NK-92 treated with Interleukin-12 subunit alpha and Interleukin-12 subunit beta, amount 100 ng/mL, for 24 hours (cell line): ENCODE data around the gene SLC23A3.
A peak's percentile ranks its signal among the peaks of the same experiment; 100 is the strongest.

ENCODE experiments used
- DNase-seq: peaks from one replicate; lab custom pipeline; 2025; lab: John Stamatoyannopoulos, UW

The SLC23A3 gene, protein sequence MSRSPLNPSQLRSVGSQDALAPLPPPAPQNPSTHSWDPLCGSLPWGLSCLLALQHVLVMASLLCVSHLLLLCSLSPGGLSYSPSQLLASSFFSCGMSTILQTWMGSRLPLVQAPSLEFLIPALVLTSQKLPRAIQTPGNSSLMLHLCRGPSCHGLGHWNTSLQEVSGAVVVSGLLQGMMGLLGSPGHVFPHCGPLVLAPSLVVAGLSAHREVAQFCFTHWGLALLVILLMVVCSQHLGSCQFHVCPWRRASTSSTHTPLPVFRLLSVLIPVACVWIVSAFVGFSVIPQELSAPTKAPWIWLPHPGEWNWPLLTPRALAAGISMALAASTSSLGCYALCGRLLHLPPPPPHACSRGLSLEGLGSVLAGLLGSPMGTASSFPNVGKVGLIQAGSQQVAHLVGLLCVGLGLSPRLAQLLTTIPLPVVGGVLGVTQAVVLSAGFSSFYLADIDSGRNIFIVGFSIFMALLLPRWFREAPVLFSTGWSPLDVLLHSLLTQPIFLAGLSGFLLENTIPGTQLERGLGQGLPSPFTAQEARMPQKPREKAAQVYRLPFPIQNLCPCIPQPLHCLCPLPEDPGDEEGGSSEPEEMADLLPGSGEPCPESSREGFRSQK

GRCh38 chr2:219169930-219170654 is at the start of gene SLC23A3:
TSS of gene SLC23A3 (minus strand) at chr2:219170029. CDS start at chr2:219169984, 45 bp downstream.
- DNase-seq = no peak

GRCh38 chr2:219218732-219219701 is 49.2 kb upstream of the SLC23A3 start, which contains the start of gene ABCB6:
TSS of gene ABCB6 (minus strand) at chr2:219218958. CDS start at chr2:219218673, 285 bp downstream.
- no peak for DNase-seq

GRCh38 chr2:219218217-219218731 is 48.4 kb upstream of the SLC23A3 start:
- DNase-seq = no peak

DNA sequence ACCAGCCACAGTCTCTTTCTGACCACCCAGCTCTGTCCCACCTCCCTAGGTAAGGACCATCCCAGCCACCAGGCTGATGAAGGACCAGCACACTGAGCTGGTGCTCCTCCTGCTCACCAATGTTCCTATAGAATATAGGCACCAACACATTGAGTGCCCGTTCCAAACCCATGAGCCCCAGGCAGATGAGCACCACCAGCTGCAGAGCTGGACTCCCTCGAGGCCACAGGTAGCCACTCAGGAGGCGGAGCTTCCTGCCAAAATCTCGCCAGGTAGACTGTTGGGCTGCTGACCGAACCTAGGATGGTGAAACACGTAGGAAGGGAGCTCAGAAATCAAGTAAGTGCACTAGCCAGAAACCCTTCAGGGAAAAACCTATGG is 46.7 kb upstream of the SLC23A3 start:
- DNase-seq = no peak

GRCh38 chr2:219215871-219216534 is 46.2 kb upstream of the SLC23A3 start:
- DNase-seq = no peak

DNA sequence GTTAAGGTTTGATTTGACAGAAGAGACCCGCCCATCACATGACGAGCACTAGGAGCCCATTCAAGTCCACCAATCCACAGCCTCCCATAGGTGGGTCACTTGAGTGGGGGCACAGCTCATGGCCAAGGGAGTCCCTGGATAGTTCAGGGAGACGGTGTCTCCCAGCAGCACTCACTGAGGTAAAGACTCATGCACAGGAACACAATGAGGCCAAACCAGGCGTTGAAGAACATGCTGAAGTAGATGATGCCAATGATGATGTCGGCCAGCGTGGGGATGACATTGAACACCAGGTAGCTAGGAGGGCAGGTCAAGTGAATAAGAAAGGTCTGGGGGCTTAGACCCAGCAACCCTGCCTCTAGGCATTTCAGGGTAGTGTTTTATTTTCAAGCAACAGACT is 45.0 kb upstream of the SLC23A3 start:
- DNase-seq = no peak

DNA sequence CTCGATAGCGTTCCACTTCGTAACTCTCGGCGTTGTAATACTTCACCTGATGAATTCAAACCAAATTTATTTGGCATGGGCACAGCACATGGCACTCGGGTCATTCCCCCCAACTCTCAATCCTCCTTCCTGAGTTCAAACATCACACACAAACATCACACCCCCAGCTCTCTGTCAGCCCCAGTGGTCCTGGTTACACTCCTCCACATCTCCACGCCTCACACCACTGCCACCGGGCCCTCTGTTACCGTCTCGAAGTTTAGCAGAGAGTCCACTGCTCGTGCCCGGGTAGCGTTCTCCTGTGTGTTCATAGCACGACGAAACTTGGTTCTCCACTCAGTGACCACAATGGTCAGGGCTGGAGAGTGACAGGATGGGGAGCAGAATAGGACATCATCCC is 44.3 kb upstream of the SLC23A3 start:
- no peak for DNase-seq

- no peak for DNase-seq
These were observed 43.8 kb upstream of the SLC23A3 start for GRCh38 chr2:219213486-219214071.

DNA sequence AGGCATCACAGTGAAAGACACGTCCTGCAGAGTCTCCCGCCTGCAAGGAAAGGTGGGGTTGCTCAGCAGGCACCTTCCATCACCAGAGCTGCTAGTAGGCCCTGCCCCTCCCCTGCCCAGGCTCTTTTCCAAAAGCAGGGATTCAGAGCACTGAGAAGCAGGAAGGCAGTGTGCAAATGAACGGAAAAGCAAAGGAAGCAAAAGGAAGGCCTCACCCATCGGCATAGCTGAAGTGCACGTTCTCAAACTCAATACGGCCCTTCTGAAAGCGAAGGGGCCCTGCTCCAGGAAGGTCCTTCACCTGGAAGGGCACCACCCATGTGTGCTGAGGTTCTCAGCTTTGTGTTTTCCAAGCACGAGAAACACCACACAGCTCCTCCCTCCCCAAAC is 43.2 kb upstream of the SLC23A3 start:
- no peak for DNase-seq

GRCh38 chr2:219210886-219211362 is 41.1 kb upstream of the SLC23A3 start:
- no peak for DNase-seq

GRCh38 chr2:219210196-219210885 is 40.5 kb upstream of the SLC23A3 start:
- no peak for DNase-seq

DNA sequence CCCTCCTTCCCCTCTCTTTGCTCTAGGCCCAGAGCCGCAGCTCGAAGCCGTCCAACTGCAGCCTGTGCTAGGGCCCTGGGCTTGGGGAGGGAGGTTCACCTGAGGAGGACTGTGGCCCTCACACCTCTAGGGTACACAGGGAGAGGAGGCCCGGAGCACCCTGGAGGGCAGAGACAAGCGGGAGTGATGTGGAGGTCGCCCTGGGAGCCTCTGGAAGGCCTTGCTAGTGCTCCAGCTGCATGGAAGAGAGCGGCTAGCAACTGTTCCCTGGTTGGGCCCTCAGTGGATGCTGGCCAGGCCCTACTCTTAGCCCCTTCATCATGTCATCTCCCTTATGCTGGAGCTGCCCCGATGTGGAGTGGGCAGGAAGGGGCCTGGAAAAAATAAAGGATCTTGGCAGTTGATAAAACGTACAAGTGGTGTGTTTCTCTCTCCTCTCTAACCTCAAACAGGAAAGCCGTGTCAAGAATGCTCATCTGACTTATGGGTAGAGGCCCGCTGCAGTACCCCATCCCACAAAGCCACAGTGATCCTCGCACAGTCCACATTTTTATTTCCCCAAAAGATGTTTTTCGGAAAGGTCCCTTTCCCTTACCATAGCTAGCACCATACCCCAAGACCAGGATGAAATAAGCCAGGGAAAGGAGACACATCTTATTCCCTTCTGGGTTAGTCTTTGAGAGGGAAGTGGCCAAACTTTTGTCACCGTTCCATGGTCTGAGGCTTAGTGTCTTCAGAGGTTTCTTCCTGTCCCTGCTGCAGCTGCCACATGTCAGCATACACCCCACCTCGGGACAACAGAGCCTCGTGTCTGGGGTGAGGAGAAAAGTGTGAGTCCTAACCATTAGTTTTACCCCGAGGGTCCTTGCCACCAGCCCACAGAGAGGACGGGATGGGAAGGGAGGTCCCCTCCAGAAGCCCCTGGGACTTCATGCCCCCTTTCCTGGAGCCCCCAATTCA is 39.7 kb upstream of the SLC23A3 start:
- no peak for DNase-seq

DNA sequence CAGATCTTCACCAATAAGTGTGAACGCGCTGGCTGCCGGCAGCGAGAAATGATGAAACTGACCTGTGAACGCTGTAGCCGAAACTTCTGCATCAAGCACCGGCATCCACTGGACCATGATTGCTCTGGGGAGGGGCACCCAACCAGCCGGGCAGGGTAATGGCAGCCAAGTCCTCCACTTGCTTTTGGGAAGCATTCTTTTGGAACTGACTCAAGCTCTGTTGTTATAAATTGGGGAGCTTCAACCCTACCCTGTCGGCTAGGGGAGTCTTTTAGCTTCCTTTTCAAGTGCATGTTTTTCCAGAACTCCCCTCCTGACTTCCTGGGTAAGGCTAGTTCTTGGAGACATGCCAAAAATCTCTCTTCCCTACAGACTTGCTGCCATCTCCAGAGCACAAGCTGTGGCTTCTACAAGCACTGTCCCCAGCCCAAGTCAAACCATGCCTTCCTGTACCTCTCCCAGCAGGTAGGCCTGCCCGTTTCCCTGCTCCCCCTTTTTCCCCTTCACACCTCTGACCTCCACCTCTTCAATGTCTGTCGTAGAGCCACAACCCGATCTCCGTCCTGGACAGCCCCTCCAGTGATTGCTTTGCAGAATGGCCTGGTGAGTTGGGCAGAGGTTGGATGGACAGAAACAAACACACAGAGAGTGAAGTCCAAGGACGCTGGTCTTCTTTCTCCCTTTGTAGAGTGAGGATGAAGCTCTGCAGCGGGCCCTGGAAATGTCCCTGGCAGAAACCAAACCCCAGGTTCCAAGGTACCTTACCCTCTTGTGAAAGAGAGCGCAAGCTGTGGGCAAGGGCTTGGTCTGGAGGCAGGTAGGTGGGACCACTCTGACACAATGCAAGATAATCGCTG is 38.3 kb upstream of the SLC23A3 start:
- DNase-seq = no peak

- no peak for DNase-seq
These were observed 37.5 kb upstream of the SLC23A3 start for GRCh38 chr2:219207134-219207883.

- peak; percentile 93 for DNase-seq
These were observed 36.7 kb upstream of the SLC23A3 start, which contains the start of gene ZFAND2B for GRCh38 chr2:219206328-219207133. TSS of gene ZFAND2B (plus strand) at chr2:219206782. CDS start at chr2:219206988, 206 bp downstream.

DNA sequence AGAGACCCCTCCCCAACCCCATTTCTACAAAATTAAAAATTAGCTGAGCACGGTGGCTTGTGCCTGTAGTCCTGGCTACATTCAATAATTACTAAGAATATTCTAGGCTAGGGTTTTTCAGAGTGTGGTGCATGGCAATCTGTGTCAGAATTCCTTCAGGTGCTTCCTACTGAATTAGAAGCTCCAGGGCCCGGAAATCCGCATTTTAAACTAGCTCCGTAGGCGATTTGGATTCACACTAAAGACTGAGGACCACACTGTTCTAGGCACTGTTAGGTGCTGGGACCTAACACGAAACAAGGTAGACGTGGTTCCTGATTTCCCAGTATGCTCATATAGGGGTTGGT is 36.1 kb upstream of the SLC23A3 start:
- DNase-seq = no peak
